DMS153 treated with DMSO at 0.1 percent for 48 hours (cell line): Measurements from ENCODE around the gene SSX3.
"Not testable (repeated sequence)": the region's sequence is repeated elsewhere in the genome, so short reads cannot be mapped to it uniquely, and the experiment has no call there.

ENCODE experiments used
- DNase-seq: peaks from one replicate; lab custom pipeline; 2025; ENCODE audit not compliant: unreplicated experiment; lab: John Stamatoyannopoulos, UW

The SSX3 gene, protein sequence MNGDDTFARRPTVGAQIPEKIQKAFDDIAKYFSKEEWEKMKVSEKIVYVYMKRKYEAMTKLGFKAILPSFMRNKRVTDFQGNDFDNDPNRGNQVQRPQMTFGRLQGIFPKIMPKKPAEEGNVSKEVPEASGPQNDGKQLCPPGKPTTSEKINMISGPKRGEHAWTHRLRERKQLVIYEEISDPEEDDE

GRCh38 chrX:48356315-48357094 lies at the start of gene SSX3:
Gene SSX3 (minus strand): TSS chrX:48356703. CDS start chrX:48355249, 1,454 bp downstream.
- not testable (repeated sequence) for DNase-seq

- DNase-seq, result not testable (repeated sequence)
These were observed 41.3 kb upstream of the SSX3 start for GRCh38 chrX:48397825-48398224.

GRCh38 chrX:48396931-48397330 lies 40.4 kb upstream of the SSX3 start:
- not testable (repeated sequence) for DNase-seq

DNA sequence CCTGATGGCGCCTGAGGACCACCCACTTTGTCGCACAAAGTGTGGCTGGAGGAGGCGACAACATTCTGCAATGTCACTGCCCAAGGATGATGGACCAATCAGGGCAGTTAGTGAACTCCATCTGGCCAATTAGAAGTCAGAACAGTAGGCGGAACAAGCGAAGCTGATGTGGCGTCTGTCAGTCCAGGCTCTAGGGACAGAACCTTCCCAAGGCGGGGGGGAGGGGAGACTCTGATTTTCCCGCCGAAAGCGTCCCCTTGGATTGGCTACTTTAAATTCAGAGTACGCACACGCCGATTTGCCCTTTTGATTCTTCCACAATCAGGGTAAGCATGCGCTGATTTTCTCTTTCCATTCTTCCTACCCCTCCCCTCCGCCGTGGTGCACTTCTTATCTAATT lies 26.7 kb upstream of the SSX3 start, which contains the start of gene SSX4:
Gene SSX4, plus strand, starts transcription at position 301 of the 400 bp plus-strand sequence. CDS start 515 bp downstream, outside the sequence.
- not testable (repeated sequence) for DNase-seq

DNA sequence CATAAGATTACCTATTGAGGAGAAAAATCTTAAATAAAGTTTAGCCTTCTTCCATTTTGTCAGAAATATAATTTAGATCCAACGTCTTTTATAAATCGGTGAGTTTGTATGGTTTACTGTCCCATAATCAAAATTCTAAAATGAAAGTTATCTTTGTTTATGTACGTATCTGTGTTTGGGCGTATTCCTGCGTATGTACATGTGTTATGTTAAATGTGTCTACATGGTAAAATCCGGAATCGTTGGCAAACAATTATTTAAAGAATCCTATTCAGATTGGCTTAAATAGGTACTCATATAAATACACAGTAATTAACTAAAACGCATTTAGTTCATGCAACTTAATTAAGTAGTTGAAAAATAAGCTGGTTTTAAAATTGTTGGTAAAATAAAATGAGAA lies 13.9 kb upstream of the SSX3 start:
- not testable (repeated sequence) for DNase-seq

DNA sequence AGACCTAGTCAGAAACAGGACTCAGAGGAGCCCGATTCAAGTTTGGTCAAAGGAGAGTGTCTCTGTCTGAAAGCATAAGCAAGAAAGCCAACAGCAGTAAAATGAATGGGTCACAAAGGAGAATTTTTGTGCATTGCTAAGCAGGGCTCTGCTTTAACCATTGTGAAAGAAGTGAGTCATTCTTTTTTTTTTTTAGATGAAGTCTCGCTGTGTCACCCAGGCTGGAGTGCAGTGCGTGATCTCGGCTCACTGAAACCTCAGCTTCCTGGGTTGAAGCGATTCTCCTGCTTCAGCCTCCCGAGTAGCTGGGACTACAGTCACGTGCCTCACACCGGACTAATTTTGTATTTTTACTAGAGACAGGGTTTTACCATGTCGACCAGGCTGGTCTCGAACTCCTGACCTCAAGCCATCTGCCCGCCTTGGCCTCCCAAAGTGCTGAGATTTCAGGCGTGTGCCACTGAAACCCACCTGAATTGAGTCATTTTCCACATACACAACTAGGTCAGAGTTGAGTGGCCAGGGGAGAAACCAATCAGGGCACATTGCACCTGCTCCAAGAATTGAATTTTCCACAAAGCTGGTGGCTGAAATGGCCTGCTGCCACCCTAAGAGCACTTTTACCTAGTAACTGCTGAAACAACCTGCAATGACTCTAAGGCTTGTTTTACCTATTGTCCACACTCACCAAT lies 11.4 kb upstream of the SSX3 start:
- DNase-seq, result not testable (repeated sequence)

GRCh38 chrX:48359281-48359680 lies 2.8 kb upstream of the SSX3 start:
- not testable (repeated sequence) for DNase-seq

DNA sequence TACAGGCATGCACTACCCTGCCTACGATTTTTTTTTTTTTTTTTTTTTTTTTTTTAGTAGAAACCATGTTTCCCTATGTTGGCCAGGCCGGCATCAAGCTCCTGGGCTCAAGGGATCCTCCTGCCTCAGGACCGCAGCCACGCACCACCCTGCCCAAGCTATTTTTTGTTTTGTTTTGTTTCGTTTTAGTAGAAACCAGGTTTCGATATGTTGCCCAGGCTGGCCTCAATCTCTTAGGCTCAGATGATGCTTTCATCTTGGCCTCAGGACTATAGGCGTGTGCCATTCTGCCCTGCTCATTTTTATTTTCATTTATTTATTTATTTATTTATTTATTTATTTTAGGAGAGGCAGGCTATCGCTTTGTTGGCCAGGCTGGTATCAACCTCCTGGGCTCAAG lies 1.2 kb upstream of the SSX3 start:
- DNase-seq, result no peak

- not testable (repeated sequence) for DNase-seq
These were observed 10.4 kb downstream of the SSX3 start for GRCh38 chrX:48346059-48346458.

DNA sequence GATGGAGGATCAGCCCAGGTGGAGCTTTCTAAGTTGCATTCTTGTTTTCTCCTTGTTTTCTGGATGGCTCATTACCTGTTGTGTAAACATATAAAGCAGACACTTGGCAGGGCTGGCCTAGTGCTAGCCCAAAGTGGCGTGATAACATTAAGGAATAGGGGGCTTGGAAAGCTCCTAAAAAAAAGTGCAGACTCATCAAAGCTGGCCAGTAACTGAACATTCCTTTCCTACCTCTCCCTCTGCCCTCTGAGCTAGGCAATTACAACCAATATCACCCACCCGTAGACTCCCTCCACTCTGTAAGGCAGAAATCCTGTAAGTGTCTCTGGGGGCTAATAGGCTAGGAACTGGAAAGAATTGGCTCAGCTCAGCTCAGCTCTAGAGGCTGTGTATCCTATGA lies 42.5 kb downstream of the SSX3 start:
- not testable (repeated sequence) for DNase-seq

DNA sequence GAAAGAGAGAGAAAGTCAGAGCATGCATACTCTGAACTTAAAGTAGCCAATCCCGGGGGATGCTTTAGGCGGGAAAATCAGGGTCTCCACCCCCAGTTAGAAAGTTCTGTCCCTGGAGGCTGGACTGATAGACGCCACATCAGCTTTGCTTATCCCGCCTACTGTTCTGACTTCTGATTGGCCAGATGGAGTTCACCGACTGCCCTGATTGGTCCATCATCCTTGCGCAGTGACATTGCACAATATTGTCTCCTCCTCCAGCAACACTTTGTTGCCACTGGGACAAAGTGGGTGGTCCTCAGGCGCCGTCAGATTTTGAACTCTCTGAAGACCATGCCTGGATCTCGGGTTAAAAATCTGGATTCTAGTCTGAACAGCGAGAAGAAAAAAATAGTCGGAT lies 50.3 kb downstream of the SSX3 start:
- no peak for DNase-seq
